ENCODE results near the gene PKD1. TPM values are rescaled to one million over a fixed set of nuclear protein-coding genes. Genes with fewer than 3 reads are reported as not detected.

The PKD1 gene
- total and polyA plus RNA-seq, 2 of the 13 experiments (the other 11 are each of a cell fraction or from before 2014, with no cell fraction given) = 22.1 to 23.0 TPM

GRCh38 chr16:2039274-2040031, 96.2 kb downstream of the PKD1 start (continued):
- TF ChIP-seq, protein P1, sequence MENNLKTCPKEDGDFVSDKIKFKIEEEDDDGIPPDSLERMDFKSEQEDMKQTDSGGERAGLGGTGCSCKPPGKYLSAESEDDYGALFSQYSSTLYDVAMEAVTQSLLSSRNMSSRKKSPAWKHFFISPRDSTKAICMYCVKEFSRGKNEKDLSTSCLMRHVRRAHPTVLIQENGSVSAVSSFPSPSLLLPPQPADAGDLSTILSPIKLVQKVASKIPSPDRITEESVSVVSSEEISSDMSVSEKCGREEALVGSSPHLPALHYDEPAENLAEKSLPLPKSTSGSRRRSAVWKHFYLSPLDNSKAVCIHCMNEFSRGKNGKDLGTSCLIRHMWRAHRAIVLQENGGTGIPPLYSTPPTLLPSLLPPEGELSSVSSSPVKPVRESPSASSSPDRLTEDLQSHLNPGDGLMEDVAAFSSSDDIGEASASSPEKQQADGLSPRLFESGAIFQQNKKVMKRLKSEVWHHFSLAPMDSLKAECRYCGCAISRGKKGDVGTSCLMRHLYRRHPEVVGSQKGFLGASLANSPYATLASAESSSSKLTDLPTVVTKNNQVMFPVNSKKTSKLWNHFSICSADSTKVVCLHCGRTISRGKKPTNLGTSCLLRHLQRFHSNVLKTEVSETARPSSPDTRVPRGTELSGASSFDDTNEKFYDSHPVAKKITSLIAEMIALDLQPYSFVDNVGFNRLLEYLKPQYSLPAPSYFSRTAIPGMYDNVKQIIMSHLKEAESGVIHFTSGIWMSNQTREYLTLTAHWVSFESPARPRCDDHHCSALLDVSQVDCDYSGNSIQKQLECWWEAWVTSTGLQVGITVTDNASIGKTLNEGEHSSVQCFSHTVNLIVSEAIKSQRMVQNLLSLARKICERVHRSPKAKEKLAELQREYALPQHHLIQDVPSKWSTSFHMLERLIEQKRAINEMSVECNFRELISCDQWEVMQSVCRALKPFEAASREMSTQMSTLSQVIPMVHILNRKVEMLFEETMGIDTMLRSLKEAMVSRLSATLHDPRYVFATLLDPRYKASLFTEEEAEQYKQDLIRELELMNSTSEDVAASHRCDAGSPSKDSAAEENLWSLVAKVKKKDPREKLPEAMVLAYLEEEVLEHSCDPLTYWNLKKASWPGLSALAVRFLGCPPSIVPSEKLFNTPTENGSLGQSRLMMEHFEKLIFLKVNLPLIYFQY (CRISPR knock-in tag; IDR thresholded peaks at IDR 0.05; ENCODE audit: borderline replicate concordance) = peak; percentile 53; the same call in 1 of the 2 replicates
- TF ChIP-seq, protein P2, sequence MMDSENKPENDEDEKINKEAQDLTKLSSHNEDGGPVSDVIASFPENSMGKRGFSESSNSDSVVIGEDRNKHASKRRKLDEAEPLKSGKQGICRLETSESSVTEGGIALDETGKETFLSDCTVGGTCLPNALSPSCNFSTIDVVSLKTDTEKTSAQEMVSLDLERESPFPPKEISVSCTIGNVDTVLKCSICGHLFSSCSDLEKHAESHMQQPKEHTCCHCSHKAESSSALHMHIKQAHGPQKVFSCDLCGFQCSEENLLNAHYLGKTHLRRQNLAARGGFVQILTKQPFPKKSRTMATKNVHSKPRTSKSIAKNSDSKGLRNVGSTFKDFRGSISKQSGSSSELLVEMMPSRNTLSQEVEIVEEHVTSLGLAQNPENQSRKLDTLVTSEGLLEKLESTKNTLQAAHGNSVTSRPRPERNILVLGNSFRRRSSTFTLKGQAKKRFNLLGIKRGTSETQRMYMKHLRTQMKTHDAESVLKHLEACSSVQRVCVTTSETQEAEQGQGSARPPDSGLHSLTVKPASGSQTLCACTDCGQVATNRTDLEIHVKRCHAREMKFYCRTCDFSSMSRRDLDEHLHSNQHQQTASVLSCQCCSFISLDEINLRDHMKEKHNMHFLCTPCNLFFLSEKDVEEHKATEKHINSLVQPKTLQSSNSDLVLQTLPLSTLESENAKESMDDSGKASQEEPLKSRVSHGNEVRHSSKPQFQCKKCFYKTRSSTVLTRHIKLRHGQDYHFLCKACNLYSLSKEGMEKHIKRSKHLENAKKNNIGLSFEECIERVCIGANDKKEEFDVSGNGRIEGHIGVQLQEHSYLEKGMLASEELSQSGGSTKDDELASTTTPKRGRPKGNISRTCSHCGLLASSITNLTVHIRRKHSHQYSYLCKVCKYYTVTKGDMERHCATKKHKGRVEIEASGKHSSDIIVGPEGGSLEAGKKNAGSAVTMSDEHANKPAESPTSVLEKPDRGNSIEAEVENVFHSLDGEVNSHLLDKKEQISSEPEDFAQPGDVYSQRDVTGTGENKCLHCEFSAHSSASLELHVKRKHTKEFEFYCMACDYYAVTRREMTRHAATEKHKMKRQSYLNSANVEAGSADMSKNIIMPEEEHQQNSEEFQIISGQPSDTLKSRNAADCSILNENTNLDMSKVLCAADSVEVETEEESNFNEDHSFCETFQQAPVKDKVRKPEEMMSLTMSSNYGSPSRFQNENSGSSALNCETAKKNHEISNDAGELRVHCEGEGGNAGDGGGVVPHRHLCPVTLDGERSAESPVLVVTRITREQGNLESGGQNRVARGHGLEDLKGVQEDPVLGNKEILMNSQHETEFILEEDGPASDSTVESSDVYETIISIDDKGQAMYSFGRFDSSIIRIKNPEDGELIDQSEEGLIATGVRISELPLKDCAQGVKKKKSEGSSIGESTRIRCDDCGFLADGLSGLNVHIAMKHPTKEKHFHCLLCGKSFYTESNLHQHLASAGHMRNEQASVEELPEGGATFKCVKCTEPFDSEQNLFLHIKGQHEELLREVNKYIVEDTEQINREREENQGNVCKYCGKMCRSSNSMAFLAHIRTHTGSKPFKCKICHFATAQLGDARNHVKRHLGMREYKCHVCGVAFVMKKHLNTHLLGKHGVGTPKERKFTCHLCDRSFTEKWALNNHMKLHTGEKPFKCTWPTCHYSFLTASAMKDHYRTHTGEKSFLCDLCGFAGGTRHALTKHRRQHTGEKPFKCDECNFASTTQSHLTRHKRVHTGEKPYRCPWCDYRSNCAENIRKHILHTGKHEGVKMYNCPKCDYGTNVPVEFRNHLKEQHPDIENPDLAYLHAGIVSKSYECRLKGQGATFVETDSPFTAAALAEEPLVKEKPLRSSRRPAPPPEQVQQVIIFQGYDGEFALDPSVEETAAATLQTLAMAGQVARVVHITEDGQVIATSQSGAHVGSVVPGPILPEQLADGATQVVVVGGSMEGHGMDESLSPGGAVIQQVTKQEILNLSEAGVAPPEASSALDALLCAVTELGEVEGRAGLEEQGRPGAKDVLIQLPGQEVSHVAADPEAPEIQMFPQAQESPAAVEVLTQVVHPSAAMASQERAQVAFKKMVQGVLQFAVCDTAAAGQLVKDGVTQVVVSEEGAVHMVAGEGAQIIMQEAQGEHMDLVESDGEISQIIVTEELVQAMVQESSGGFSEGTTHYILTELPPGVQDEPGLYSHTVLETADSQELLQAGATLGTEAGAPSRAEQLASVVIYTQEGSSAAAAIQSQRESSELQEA (CRISPR knock-in tag; IDR thresholded peaks at IDR 0.05; ENCODE audit: not compliant biosample characterization) = no peak
- TF ChIP-seq DNMT1 (CRISPR knock-in tag; IDR thresholded peaks at IDR 0.05) (no peak), ZNF761 (CRISPR knock-in tag; conservative IDR thresholded peaks at IDR 0.05) (no peak; the same call in 1 of the 2 replicates), ZNF674 (CRISPR knock-in tag; IDR thresholded peaks at IDR 0.05; ENCODE audit: low read depth) (no peak), ZNF207 (IDR thresholded peaks at IDR 0.05; ENCODE audit: borderline replicate concordance) (no peak), ZNF574 (CRISPR knock-in tag; IDR thresholded peaks at IDR 0.05) (peak; percentile 70), YEATS4 (CRISPR knock-in tag; IDR thresholded peaks at IDR 0.05; ENCODE audit: borderline replicate concordance) (peak; percentile 54), MEIS1 (CRISPR knock-in tag; IDR thresholded peaks at IDR 0.05; ENCODE audit: borderline replicate concordance) (0 out of 2 replicates have a peak, but pooled peaks have one; percentile 18), ZNF788 (CRISPR knock-in tag; IDR thresholded peaks at IDR 0.05; ENCODE audit: borderline replicate concordance) (peak; percentile 81; the same call in 1 of the 2 replicates)
- TF ChIP-seq, protein P3, sequence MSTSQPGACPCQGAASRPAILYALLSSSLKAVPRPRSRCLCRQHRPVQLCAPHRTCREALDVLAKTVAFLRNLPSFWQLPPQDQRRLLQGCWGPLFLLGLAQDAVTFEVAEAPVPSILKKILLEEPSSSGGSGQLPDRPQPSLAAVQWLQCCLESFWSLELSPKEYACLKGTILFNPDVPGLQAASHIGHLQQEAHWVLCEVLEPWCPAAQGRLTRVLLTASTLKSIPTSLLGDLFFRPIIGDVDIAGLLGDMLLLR (CRISPR knock-in tag; IDR thresholded peaks at IDR 0.05) = 0 out of 2 replicates have a peak, but pooled peaks have one; percentile 27
